Lower leg skin (tissue), 4 donors: ENCODE results near the gene IDH3B. TPM values are rescaled to one million over a fixed set of nuclear protein-coding genes. Genes with fewer than 3 reads are reported as not detected.

Experiments
- DNase-seq, 2 donors: peaks; one replicate each; pipeline ENCODE4 v3.0.0-alpha.2; 2019; ENCODE audit warnings: low spot score in 2 of 2
- H3K4me3 ChIP-seq: fragments of 200-600 bp; sonication (generic); 2 replicates; pipeline ENCODE4 v1.5.1; 2017; ENCODE audit warnings: mild to moderate bottlenecking, low read depth; ENCODE audit not compliant: poor library complexity, severe bottlenecking
- POLR2A ChIP-seq, 2 donors: fragments of 450-650 bp; IDR thresholded peaks; one replicate each; pipeline ENCODE4 v1.6.1; 2016 to 2017; ENCODE audit warnings: antibody characterized with exemption in 2 of 2, mild to moderate bottlenecking in 1 of 2, moderate library complexity in 1 of 2
- WGBS, 2 donors: methylation state at CpG; one replicate each; pipeline ENCODE4 v1.1.5; 2018; 5-methylcytosine and 5-hydroxymethylcytosine counted together
- intact Hi-C: fragments of 100-400 bp; cut with DNase I; formaldehyde crosslinking; loops from one replicate; pipeline ENCODE4 v1.15.0; 2023; ENCODE audit warnings: low total_unique reads
- total RNA-seq, 4 donors: library from RNA; depleted of rRNA; stranded (reverse); fragments of >200 nt; gene quantifications; one replicate each; pipeline ENCODE4 v1.1.0, GENCODE V29; 2016
- TF ChIP-seq, protein P1 (sequence below), 3 donors: fragments of 450-650 bp; IDR thresholded peaks; one replicate each; pipeline ENCODE4 v1.5.1; 2016; ENCODE audit warnings: antibody characterized with exemption in 3 of 3, mild to moderate bottlenecking in 3 of 3, moderate library complexity in 2 of 3

Gene IDH3B
- total RNA-seq, 4 donors from 2014 or later: 121 to 151 (median 126) TPM

GRCh38 chr20:2672446-2672845 lies 8.4 kb upstream of the IDH3B start:
- no peak overlapping the region for H3K4me3 ChIP-seq
- intact Hi-C loops: no loop called here
- DNase-seq: no peak
- no peak for TF ChIP-seq POLR2A (IDR thresholded peaks at IDR 0.05)
- TF ChIP-seq, protein P1, sequence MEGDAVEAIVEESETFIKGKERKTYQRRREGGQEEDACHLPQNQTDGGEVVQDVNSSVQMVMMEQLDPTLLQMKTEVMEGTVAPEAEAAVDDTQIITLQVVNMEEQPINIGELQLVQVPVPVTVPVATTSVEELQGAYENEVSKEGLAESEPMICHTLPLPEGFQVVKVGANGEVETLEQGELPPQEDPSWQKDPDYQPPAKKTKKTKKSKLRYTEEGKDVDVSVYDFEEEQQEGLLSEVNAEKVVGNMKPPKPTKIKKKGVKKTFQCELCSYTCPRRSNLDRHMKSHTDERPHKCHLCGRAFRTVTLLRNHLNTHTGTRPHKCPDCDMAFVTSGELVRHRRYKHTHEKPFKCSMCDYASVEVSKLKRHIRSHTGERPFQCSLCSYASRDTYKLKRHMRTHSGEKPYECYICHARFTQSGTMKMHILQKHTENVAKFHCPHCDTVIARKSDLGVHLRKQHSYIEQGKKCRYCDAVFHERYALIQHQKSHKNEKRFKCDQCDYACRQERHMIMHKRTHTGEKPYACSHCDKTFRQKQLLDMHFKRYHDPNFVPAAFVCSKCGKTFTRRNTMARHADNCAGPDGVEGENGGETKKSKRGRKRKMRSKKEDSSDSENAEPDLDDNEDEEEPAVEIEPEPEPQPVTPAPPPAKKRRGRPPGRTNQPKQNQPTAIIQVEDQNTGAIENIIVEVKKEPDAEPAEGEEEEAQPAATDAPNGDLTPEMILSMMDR (IDR thresholded peaks at IDR 0.05): no peak
- WGBS, 2 donors: 68 to 87% methylated on average over 3 of the region's 3 CpGs

DNA sequence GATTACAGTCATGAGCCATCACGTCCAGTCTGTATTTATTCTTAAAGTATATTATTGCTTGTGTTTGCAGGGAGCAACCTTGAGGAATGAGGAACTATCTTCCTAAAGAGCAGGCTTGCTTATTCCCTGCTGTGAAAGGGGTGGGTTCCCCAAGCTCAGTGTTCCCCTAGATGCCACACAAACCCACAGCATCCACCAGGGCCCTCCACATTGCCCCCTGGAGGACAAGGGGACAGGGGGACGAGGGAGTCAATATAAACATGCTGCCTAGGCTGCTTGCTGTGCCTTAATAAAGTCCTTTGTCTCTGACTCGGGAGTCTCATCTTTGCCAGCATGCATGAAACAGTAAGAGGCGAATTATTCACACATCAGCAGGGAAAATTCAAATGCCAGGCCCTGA lies 8.0 kb upstream of the IDH3B start:
- 22 to 32% methylated on average over 4 of the region's 4 CpGs for WGBS, 2 donors
- intact Hi-C loops: no loop called here
- TF ChIP-seq, protein P1 (IDR thresholded peaks at IDR 0.05): no peak
- no peak for TF ChIP-seq POLR2A (IDR thresholded peaks at IDR 0.05)
- H3K4me3 ChIP-seq: no peak overlapping the region
- DNase-seq: no peak

DNA sequence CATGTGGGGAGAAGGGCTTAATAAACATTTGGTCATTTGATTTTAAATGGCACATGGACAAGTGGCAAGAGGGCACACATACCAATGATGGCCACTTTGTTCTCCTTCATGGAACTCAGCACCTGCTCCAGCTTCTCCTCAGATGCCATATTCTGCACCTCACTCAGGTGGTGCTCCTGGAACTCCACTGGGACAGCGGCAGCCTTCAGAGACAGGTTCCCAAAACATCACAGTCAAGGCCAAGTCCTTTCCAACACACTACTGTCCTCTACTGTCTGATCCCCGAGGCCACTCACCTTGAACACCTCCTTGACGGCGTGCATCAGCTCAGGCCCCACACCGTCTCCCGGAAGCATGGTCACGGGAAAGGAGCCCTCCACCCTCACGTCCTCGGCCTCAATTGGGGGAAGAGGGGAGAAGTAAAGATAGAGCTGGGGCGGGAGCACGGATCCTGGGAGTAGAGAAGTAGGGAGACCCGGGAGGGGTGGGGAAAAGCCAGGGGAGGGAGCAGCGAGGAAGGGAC lies 591 bp downstream of the IDH3B start:
- 8 to 10% methylated on average over 13 of the region's 13 CpGs for WGBS, 2 donors
- no peak for TF ChIP-seq POLR2A (IDR thresholded peaks at IDR 0.05)
- intact Hi-C loops: no loop called here
- no peak for DNase-seq
- H3K4me3 ChIP-seq: peak overlapping the region; percentile 67

DNA sequence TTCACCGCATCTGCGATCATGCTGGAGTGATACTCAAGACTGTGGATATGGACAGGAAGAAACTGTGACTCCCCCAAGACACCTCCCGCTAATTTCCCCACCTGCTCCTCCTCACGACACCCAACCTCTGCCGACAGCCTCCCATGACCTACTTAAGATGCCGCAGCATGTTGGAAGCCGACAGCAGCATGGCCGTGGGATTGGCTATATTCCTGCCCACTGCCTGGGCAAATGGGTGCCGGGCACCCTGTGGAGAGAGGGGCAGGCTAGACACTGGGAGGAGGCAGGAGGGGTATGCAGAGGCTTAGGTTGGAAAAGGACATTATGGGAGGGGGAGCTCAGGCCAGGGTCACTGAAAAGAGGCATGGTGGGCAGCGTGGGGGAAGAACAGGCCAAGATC lies 4.5 kb downstream of the IDH3B start:
- 84 to 90% methylated on average over 10 of the region's 10 CpGs for WGBS, 2 donors
- intact Hi-C loops: no loop called here
- no peak for TF ChIP-seq POLR2A (IDR thresholded peaks at IDR 0.05)
- TF ChIP-seq, protein P1 (IDR thresholded peaks at IDR 0.05): no peak
- H3K4me3 ChIP-seq: no peak overlapping the region
- no peak for DNase-seq

GRCh38 chr20:2658414-2659354 lies 5.3 kb downstream of the IDH3B start:
- H3K4me3 ChIP-seq: no peak overlapping the region
- intact Hi-C loops: no loop called here
- WGBS, 2 donors: 77 to 79% methylated on average over 13 of the region's 13 CpGs
- no peak for DNase-seq
- TF ChIP-seq, protein P1 (IDR thresholded peaks at IDR 0.05): no peak
- TF ChIP-seq POLR2A (IDR thresholded peaks at IDR 0.05): no peak

DNA sequence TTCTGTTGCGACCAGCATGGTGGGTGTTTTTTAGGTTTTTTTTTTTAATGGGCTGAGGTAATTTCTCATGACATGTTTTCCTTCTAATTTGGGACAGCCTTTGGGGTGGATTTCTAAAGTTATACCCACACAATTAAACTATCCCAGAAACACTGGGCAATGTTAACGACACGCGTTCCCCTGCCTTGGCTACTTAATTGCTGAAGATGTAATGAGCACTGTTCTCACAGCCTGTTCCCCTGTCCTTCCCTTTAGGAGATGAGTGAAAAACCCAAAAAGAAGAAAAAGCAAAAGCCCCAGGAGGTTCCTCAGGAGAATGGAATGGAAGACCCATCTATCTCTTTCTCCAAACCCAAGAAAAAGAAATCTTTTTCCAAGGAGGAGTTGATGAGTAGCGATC lies 6.3 kb downstream of the IDH3B start:
- 79 to 85% methylated on average over 5 of the region's 5 CpGs for WGBS, 2 donors
- no peak for TF ChIP-seq POLR2A (IDR thresholded peaks at IDR 0.05)
- TF ChIP-seq, protein P1 (IDR thresholded peaks at IDR 0.05): no peak
- DNase-seq: no peak
- H3K4me3 ChIP-seq: no peak overlapping the region
- intact Hi-C loops: no loop called here
